MM.1S (cell line): Measurements from ENCODE around the gene TMEM182.

Experiments used
- DNase-seq: peaks from one replicate; pipeline ENCODE4 v3.0.0-alpha.2; 2015
- H2AFZ ChIP-seq: fragments of 300-600 bp; sonication (generic); 2 replicates; pipeline ENCODE4 v1.6.0; 2016; ENCODE audit warnings: antibody characterized with exemption, low read length
- H3F3A ChIP-seq: fragments of 300-600 bp; sonication (generic); 2 replicates; pipeline ENCODE4 v1.6.1; 2016; ENCODE audit warnings: mild to moderate bottlenecking, antibody characterized with exemption, low read length, moderate library complexity, mixed read lengths; ENCODE audit not compliant: insufficient read depth
- H3K27ac ChIP-seq: fragments of 300-600 bp; sonication (generic); 2 replicates; pipeline ENCODE4 v1.5.1; 2016; ENCODE audit warnings: mild to moderate bottlenecking, low read length
- H3K27me3 ChIP-seq: fragments of 300-600 bp; sonication (generic); replicated peaks from 2 replicates; pipeline ENCODE4 v1.6.0; 2016; ENCODE audit warnings: low read length; ENCODE audit not compliant: insufficient read depth
- H3K36me3 ChIP-seq: fragments of 300-600 bp; sonication (generic); replicated peaks from 2 replicates; pipeline ENCODE4 v1.6.1; 2016; ENCODE audit warnings: mild to moderate bottlenecking, low read length, mixed read lengths; ENCODE audit not compliant: insufficient read depth
- H3K4me1 ChIP-seq: fragments of 300-600 bp; sonication (generic); 2 replicates; pipeline ENCODE4 v1.6.1; 2016; ENCODE audit warnings: low read length, mixed read lengths
- H3K4me2 ChIP-seq: fragments of 300-600 bp; sonication (generic); 2 replicates; pipeline ENCODE4 v1.6.0; 2016; ENCODE audit warnings: low read depth, low read length
- H3K4me3 ChIP-seq: fragments of 300-600 bp; sonication (generic); 2 replicates; pipeline ENCODE4 v1.5.1; 2016; ENCODE audit warnings: low read length, mixed read lengths
- H3K79me2 ChIP-seq: fragments of 300-600 bp; sonication (generic); 2 replicates; pipeline ENCODE4 v1.6.1; 2016; ENCODE audit warnings: mixed run types, low read length, mixed read lengths
- H3K9ac ChIP-seq: fragments of 300-600 bp; sonication (generic); 2 replicates; pipeline ENCODE4 v1.6.1; 2016; ENCODE audit warnings: low read length, mixed read lengths
- H3K9me2 ChIP-seq: fragments of 300-600 bp; sonication (generic); replicated peaks from 2 replicates; pipeline ENCODE4 v1.6.1; 2016; ENCODE audit warnings: mild to moderate bottlenecking, low read length, mixed read lengths; ENCODE audit not compliant: insufficient read depth
- H3K9me3 ChIP-seq: fragments of 300-600 bp; sonication (generic); replicated peaks from 2 replicates; pipeline ENCODE4 v1.6.1; 2016; ENCODE audit warnings: mild to moderate bottlenecking, low read length, mixed read lengths; ENCODE audit not compliant: insufficient read depth
- H4K20me1 ChIP-seq: fragments of 300-600 bp; sonication (generic); 2 replicates; pipeline ENCODE4 v1.6.1; 2016; ENCODE audit warnings: mild to moderate bottlenecking, low read length, moderate library complexity, mixed read lengths; ENCODE audit not compliant: insufficient read depth
- EZH2 ChIP-seq: fragments of 300-600 bp; sonication (generic); optimal IDR thresholded peaks from 2 replicates; pipeline ENCODE3; 2017; ENCODE audit warnings: low read depth, mild to moderate bottlenecking, antibody characterized with exemption, low read length, mixed read lengths
- EZH2phosphoT487 ChIP-seq: fragments of 300-600 bp; sonication (generic); IDR thresholded peaks from 2 replicates; pipeline ENCODE4 v1.6.1; 2018; ENCODE audit warnings: antibody characterized with exemption, low read length
- TF ChIP-seq, protein P1 (sequence below): fragments of 300-600 bp; sonication (generic); IDR thresholded peaks from 2 replicates; pipeline ENCODE4 v1.5.1; 2016; ENCODE audit warnings: antibody characterized with exemption, low read length, mixed read lengths

Gene TMEM182

DNA sequence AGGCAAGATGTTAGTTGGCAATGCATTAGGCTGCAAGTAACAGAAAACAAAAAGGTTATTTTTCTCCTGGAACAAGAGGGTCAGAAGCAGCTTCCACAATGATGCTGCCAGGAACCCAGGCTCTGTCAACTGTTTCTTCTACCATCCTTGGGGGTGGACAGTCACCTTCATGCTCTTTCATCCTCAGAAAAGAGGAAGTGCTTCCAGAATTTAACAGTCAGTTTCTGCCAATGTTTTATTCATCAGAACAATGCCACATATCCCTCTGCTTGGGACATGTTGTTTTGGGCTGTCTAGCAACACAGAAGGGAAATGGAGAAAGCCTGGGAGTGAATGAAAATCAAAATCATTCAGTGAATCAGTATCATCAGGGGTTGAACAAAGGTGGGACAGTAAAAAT lies 7.1 kb downstream of the TMEM182 start:
- H3K4me2 ChIP-seq = no peak overlapping the region
- H3K79me2 ChIP-seq = no peaks in the 10 kb centered on the region
- no peaks in the 10 kb centered on the region for H3K9me3 ChIP-seq
- H3K9me2 ChIP-seq = no peaks in the 10 kb centered on the region
- no peak overlapping the region for H2AFZ ChIP-seq
- no peaks in the 10 kb centered on the region for H4K20me1 ChIP-seq
- H3K27ac ChIP-seq = no peak overlapping the region
- TF ChIP-seq EZH2 (no peak), EZH2phosphoT487 (no peak)
- TF ChIP-seq, protein P1, sequence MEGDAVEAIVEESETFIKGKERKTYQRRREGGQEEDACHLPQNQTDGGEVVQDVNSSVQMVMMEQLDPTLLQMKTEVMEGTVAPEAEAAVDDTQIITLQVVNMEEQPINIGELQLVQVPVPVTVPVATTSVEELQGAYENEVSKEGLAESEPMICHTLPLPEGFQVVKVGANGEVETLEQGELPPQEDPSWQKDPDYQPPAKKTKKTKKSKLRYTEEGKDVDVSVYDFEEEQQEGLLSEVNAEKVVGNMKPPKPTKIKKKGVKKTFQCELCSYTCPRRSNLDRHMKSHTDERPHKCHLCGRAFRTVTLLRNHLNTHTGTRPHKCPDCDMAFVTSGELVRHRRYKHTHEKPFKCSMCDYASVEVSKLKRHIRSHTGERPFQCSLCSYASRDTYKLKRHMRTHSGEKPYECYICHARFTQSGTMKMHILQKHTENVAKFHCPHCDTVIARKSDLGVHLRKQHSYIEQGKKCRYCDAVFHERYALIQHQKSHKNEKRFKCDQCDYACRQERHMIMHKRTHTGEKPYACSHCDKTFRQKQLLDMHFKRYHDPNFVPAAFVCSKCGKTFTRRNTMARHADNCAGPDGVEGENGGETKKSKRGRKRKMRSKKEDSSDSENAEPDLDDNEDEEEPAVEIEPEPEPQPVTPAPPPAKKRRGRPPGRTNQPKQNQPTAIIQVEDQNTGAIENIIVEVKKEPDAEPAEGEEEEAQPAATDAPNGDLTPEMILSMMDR = no peak
- H3F3A ChIP-seq = no peaks in the 10 kb centered on the region
- H3K36me3 ChIP-seq = no peaks in the 10 kb centered on the region
- H3K4me3 ChIP-seq = no peak overlapping the region
- no peak overlapping the region for H3K9ac ChIP-seq
- no peaks in the 10 kb centered on the region for H3K4me1 ChIP-seq
- H3K27me3 ChIP-seq = no peaks in the 10 kb centered on the region
- no peak for DNase-seq

DNA sequence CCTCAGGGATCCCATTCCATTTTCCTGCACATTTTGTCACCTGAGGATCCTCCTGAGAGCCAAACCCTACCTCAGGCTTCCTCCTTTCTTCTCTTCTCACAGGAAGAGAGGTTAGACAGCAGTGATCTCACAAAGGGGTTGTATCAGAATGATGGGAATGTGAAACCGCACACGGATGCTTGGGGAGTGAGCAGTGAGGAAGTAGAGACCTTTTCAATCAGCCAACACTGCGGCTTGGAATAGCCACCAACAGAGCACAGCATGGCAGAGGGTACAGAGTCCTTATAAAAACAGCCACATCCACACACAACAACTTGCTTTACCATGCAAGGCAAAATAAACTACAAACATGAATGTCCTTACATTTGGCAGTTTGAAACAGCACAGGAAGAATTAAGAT lies 8.7 kb downstream of the TMEM182 start:
- no peaks in the 10 kb centered on the region for H3K36me3 ChIP-seq
- no peak for DNase-seq
- no peak overlapping the region for H3K9ac ChIP-seq
- no peaks in the 10 kb centered on the region for H3K9me3 ChIP-seq
- H3K27ac ChIP-seq = no peak overlapping the region
- H3K79me2 ChIP-seq = no peaks in the 10 kb centered on the region
- H3K4me3 ChIP-seq = no peak overlapping the region
- no peaks in the 10 kb centered on the region for H3F3A ChIP-seq
- TF ChIP-seq, protein P1 = no peak
- no peak for TF ChIP-seq EZH2phosphoT487
- TF ChIP-seq EZH2 = no peak
- no peaks in the 10 kb centered on the region for H3K9me2 ChIP-seq
- no peaks in the 10 kb centered on the region for H3K4me1 ChIP-seq
- H3K27me3 ChIP-seq = no peaks in the 10 kb centered on the region
- H4K20me1 ChIP-seq = no peaks in the 10 kb centered on the region
- H3K4me2 ChIP-seq = no peak overlapping the region
- no peak overlapping the region for H2AFZ ChIP-seq

DNA sequence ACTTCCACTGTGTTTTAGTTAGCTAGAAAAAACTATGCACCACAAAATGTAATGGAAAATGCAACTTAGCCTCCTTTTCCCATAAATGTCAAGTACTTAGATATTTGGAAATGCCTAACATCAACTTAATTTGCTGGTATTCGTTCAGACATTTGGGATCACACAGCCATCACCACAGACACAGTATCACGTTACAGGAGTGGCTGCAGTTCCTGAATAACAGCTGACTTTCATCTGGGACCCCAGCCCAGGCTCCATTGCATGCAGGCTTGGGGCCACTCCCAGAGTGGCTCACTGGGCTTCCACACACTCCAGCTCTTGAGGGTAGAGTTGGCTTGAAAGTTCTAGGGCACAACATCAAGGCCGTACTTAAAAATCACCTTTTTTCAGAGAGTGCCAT lies 9.3 kb downstream of the TMEM182 start:
- Histone ChIP-seq H3K9me2 (no peaks in the 10 kb centered on the region), H3K4me2 (no peak overlapping the region), H3K9me3 (no peaks in the 10 kb centered on the region), H3K27me3 (no peaks in the 10 kb centered on the region), H3F3A (no peaks in the 10 kb centered on the region), H4K20me1 (no peaks in the 10 kb centered on the region), H3K9ac (no peak overlapping the region), H3K36me3 (no peaks in the 10 kb centered on the region), H3K4me1 (no peaks in the 10 kb centered on the region), H3K4me3 (no peak overlapping the region), H2AFZ (no peak overlapping the region), H3K79me2 (no peaks in the 10 kb centered on the region), H3K27ac (no peak overlapping the region)
- no peak for DNase-seq
- TF ChIP-seq EZH2 (no peak), EZH2phosphoT487 (no peak)
- TF ChIP-seq, protein P1 = no peak

DNA sequence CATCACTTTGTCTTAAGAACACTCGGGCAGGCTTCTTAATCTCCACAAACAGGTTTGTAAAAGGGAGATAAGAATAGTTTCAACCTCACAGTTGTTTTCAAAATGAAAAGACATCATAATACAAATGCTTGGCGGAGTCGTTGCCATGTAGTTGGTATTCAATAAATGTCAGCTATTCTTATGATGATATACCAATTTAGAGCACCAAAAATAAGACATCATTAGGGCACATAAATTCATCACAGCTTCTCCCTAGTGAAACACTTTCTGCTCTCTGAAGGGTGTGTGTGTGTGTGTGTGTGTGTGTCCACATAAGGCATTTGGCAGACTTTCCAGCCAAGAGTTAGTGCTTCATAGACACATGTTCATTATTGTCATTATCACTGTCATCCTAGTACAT lies 10.8 kb downstream of the TMEM182 start:
- Histone ChIP-seq H3K36me3 (no peaks in the 10 kb centered on the region), H3K9me3 (no peaks in the 10 kb centered on the region), H3K4me3 (no peak overlapping the region), H3K9me2 (no peaks in the 10 kb centered on the region), H3K4me2 (no peak overlapping the region), H3K9ac (no peak overlapping the region), H3K27me3 (no peaks in the 10 kb centered on the region), H3K4me1 (no peaks in the 10 kb centered on the region), H3K79me2 (no peaks in the 10 kb centered on the region), H3F3A (no peaks in the 10 kb centered on the region), H4K20me1 (no peaks in the 10 kb centered on the region), H2AFZ (no peak overlapping the region), H3K27ac (no peak overlapping the region)
- TF ChIP-seq EZH2 (no peak), EZH2phosphoT487 (no peak)
- TF ChIP-seq, protein P1 = no peak
- no peak for DNase-seq
